WTC11 (cell line): ENCODE results near the gene UBAP2. TPM values are rescaled to one million over a fixed set of nuclear protein-coding genes. Genes with fewer than 3 reads are reported as not detected.
A peak's percentile ranks its signal among the peaks of the same experiment; 100 is the strongest.

Source experiments
- ATAC-seq: fragments of 200-7000 bp; cut with Tn5 transposase; 2 replicates; pipeline ENCODE4 v1.10.0; 2021; ENCODE audit warnings: mild to moderate bottlenecking, moderate library complexity
- CTCF ChIA-PET: fragments of 300-600 bp; sonication (Branson Sonifier 250); formaldehyde crosslinking; loops from one replicate; lab custom pipeline; 2021; ENCODE audit warnings: antibody characterized with exemption; lab: Charles Lee
- POLR2A ChIA-PET: fragments of 350-600 bp; sonication (Branson Sonifier 250); formaldehyde crosslinking; loops from one replicate; lab custom pipeline; 2021; ENCODE audit warnings: antibody characterized with exemption; lab: Charles Lee
- DNase-seq: peaks from one replicate; pipeline ENCODE4 v3.0.0; 2021; ENCODE audit warnings: low spot score
- H3K27ac Mint-ChIP-seq: 2 replicates; pipeline ENCODE4 v1.8.0; 2021; ENCODE audit warnings: mixed read lengths
- H3K27me3 Mint-ChIP-seq: 2 replicates; pipeline ENCODE4 v1.8.0; 2021; ENCODE audit warnings: low read depth, mild to moderate bottlenecking, moderate library complexity, mixed read lengths
- H3K36me3 Mint-ChIP-seq: 2 replicates; pipeline ENCODE4 v1.8.0; 2021; ENCODE audit warnings: mixed read lengths
- H3K4me1 Mint-ChIP-seq: 2 replicates; pipeline ENCODE4 v1.8.0; 2022; ENCODE audit warnings: mixed read lengths
- H3K4me3 Mint-ChIP-seq: 2 replicates; pipeline ENCODE4 v1.8.0; 2021; ENCODE audit warnings: mild to moderate bottlenecking, moderate library complexity, mixed read lengths
- H3K9me3 Mint-ChIP-seq: 2 replicates; pipeline ENCODE4 v1.8.0; 2021; ENCODE audit warnings: mixed read lengths
- CREB1 ChIP-seq: sonication (generic); formaldehyde crosslinking; IDR thresholded peaks from 2 replicates; pipeline ENCODE4 v1.8.0; 2023; ENCODE audit warnings: mild to moderate bottlenecking, missing genetic modification reagents
- CREM ChIP-seq: sonication (generic); formaldehyde crosslinking; IDR thresholded peaks from 2 replicates; pipeline ENCODE4 v1.8.1; 2022; ENCODE audit warnings: mild to moderate bottlenecking, missing genetic modification reagents, moderate library complexity
- GRHL2 ChIP-seq: fragments of 250-450 bp; sonication (Bioruptor Pico); IDR thresholded peaks from 2 replicates; pipeline ENCODE4 v1.8.0; 2022; ENCODE audit warnings: mild to moderate bottlenecking, moderate library complexity; ENCODE audit not compliant: insufficient replicate concordance, severe bottlenecking
- GTF2I ChIP-seq: fragments of 250-450 bp; sonication (Bioruptor Pico); conservative IDR thresholded peaks from 2 replicates; pipeline ENCODE4 v1.4.0; 2021; ENCODE audit warnings: mild to moderate bottlenecking
- JUN ChIP-seq: sonication (generic); formaldehyde crosslinking; IDR thresholded peaks from 2 replicates; pipeline ENCODE4 v1.8.0; 2023; ENCODE audit warnings: mild to moderate bottlenecking, missing genetic modification reagents
- KAT7 ChIP-seq: sonication (generic); formaldehyde crosslinking; IDR thresholded peaks from 2 replicates; pipeline ENCODE4 v1.8.1; 2023; ENCODE audit warnings: missing genetic modification reagents, mild to moderate bottlenecking, borderline replicate concordance
- RELA ChIP-seq: sonication (generic); formaldehyde crosslinking; IDR thresholded peaks from 2 replicates; pipeline ENCODE4 v1.8.1; 2022; ENCODE audit warnings: missing genetic modification reagents, mild to moderate bottlenecking, borderline replicate concordance
- RORB ChIP-seq: fragments of 250-450 bp; sonication (Bioruptor Pico); IDR thresholded peaks from 2 replicates; pipeline ENCODE4 v1.9.0; 2021; ENCODE audit warnings: mild to moderate bottlenecking
- TEAD1 ChIP-seq: sonication (generic); formaldehyde crosslinking; IDR thresholded peaks from 2 replicates; pipeline ENCODE4 v1.8.0; 2022; ENCODE audit warnings: mild to moderate bottlenecking, missing genetic modification reagents
- total RNA-seq: library from RNA; stranded (reverse); gene quantifications from 3 replicates; pipeline ENCODE4 v1.2.3, GENCODE V29; 2021
- TF ChIP-seq, protein P1 (sequence below): fragments of 250-450 bp; sonication (Bioruptor Pico); conservative IDR thresholded peaks from 2 replicates; pipeline ENCODE4 v1.9.0; 2021; ENCODE audit warnings: mild to moderate bottlenecking
- TF ChIP-seq, protein P2 (sequence below): fragments of 250-450 bp; sonication (Bioruptor Pico); IDR thresholded peaks from 2 replicates; pipeline ENCODE4 v1.9.0; 2021; ENCODE audit warnings: mild to moderate bottlenecking
- TF ChIP-seq, protein P3 (sequence below): fragments of 250-450 bp; sonication (Bioruptor Pico); IDR thresholded peaks from 2 replicates; pipeline ENCODE4 v1.8.0; 2021; ENCODE audit warnings: mild to moderate bottlenecking
- TF ChIP-seq, protein P4 (sequence below): fragments of 250-450 bp; sonication (Bioruptor Pico); IDR thresholded peaks from 2 replicates; pipeline ENCODE4 v1.9.0; 2021; ENCODE audit warnings: mild to moderate bottlenecking, borderline replicate concordance
- TF ChIP-seq, protein P5 (sequence below): sonication (generic); formaldehyde crosslinking; IDR thresholded peaks from 2 replicates; pipeline ENCODE4 v1.8.0; 2022; ENCODE audit warnings: mild to moderate bottlenecking, missing genetic modification reagents
- TF ChIP-seq, protein P6 (sequence below): sonication (generic); formaldehyde crosslinking; IDR thresholded peaks from 2 replicates; pipeline ENCODE4 v1.8.0; 2022; ENCODE audit warnings: mild to moderate bottlenecking, missing genetic modification reagents
- TF ChIP-seq, protein P7 (sequence below): sonication (generic); formaldehyde crosslinking; conservative IDR thresholded peaks from 2 replicates; pipeline ENCODE4 v1.8.1; 2023; ENCODE audit warnings: mild to moderate bottlenecking, low read depth, missing genetic modification reagents, moderate library complexity
- TF ChIP-seq, protein P8 (sequence below): fragments of 250-450 bp; sonication (Bioruptor Pico); IDR thresholded peaks from 2 replicates; pipeline ENCODE4 v1.9.0; 2021; ENCODE audit warnings: moderate library complexity, mild to moderate bottlenecking, inconsistent platforms, borderline replicate concordance
- TF ChIP-seq, protein P9 (sequence below): sonication (generic); formaldehyde crosslinking; IDR thresholded peaks from 2 replicates; pipeline ENCODE4 v1.8.1; 2022; ENCODE audit warnings: low read depth, missing genetic modification reagents, borderline replicate concordance
- TF ChIP-seq, protein P10 (sequence below): sonication (generic); formaldehyde crosslinking; IDR thresholded peaks from 2 replicates; pipeline ENCODE4 v1.8.1; 2022; ENCODE audit warnings: missing genetic modification reagents, borderline replicate concordance

The UBAP2 gene
- total RNA-seq, 1 experiment from 2014 or later: 63.9 TPM

DNA sequence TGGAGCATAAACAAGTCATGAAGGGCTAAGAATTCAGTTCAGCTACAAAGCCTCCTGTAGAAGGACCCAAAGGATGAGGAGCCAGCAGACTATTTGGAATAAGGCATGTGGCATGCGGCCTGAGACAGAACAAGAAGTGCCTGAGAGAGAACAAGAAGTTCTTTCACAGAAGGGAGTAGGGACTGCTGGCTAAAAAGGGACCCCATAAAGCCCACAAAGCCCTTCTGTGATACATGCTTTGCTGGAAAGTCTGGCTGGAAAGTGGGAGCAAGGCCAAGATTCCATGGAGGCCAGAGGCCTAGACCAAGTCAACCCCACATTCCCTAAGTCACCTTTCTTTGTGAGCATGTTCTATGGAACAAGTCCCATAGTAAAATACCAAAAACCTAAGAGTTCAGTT lies 35.9 kb upstream of the UBAP2 start:
- peaks cover 26% of the 10 kb centered on the region for H3K36me3 Mint-ChIP-seq
- ATAC-seq (no peak), DNase-seq (no peak)
- no peak overlapping the region for H3K4me3 Mint-ChIP-seq
- no peaks in the 10 kb centered on the region for H3K4me1 Mint-ChIP-seq
- POLR2A ChIA-PET: no interaction called here
- H3K27me3 Mint-ChIP-seq: no peaks in the 10 kb centered on the region
- CTCF ChIA-PET: interaction anchor here (1.3 to 1.6 kb wide), 5 partner anchors 10 to 171 kb away, joined by 3 to 4 read pairs (median 4); no protein-coding TSS in a partner anchor
- TF ChIP-seq, protein P1, sequence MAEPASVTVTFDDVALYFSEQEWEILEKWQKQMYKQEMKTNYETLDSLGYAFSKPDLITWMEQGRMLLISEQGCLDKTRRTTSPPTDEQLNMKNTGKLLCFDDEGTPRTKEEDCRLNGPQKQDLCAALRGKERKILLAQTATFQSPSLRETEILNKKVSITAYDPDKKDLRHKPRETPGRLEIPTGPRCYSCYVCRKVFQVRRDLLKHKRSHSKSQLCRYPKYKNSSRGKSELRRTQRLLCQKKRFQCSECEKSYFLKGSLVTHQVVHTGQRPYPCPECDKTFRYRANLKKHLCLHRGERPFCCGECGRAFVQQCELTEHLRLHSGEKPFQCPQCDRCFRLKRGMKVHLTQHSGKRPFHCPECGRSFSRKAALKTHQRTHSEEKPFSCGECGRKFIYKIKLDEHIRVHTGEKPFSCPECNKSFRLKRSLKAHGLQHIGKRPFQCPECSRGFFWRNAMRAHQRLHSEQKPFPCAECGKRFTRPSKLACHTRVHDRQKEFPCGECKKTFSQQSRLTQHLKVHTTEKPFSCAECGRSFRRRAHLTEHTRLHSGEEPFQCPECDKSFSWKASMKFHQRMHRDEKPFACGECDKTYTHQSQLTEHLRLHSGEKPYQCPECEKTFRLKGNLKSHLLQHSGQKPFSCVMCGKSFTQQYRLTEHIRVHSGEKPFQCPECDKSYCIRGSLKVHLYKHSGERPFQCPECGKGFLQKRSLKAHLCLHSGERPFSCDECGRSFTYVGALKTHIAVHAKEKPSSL (CRISPR knock-in tag): no peak
- TF ChIP-seq, protein P2, sequence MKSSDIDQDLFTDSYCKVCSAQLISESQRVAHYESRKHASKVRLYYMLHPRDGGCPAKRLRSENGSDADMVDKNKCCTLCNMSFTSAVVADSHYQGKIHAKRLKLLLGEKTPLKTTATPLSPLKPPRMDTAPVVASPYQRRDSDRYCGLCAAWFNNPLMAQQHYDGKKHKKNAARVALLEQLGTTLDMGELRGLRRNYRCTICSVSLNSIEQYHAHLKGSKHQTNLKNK (CRISPR knock-in tag): no peak
- TF ChIP-seq, protein P3, sequence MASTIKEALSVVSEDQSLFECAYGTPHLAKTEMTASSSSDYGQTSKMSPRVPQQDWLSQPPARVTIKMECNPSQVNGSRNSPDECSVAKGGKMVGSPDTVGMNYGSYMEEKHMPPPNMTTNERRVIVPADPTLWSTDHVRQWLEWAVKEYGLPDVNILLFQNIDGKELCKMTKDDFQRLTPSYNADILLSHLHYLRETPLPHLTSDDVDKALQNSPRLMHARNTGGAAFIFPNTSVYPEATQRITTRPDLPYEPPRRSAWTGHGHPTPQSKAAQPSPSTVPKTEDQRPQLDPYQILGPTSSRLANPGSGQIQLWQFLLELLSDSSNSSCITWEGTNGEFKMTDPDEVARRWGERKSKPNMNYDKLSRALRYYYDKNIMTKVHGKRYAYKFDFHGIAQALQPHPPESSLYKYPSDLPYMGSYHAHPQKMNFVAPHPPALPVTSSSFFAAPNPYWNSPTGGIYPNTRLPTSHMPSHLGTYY (CRISPR knock-in tag): no peak
- TF ChIP-seq, protein P4, sequence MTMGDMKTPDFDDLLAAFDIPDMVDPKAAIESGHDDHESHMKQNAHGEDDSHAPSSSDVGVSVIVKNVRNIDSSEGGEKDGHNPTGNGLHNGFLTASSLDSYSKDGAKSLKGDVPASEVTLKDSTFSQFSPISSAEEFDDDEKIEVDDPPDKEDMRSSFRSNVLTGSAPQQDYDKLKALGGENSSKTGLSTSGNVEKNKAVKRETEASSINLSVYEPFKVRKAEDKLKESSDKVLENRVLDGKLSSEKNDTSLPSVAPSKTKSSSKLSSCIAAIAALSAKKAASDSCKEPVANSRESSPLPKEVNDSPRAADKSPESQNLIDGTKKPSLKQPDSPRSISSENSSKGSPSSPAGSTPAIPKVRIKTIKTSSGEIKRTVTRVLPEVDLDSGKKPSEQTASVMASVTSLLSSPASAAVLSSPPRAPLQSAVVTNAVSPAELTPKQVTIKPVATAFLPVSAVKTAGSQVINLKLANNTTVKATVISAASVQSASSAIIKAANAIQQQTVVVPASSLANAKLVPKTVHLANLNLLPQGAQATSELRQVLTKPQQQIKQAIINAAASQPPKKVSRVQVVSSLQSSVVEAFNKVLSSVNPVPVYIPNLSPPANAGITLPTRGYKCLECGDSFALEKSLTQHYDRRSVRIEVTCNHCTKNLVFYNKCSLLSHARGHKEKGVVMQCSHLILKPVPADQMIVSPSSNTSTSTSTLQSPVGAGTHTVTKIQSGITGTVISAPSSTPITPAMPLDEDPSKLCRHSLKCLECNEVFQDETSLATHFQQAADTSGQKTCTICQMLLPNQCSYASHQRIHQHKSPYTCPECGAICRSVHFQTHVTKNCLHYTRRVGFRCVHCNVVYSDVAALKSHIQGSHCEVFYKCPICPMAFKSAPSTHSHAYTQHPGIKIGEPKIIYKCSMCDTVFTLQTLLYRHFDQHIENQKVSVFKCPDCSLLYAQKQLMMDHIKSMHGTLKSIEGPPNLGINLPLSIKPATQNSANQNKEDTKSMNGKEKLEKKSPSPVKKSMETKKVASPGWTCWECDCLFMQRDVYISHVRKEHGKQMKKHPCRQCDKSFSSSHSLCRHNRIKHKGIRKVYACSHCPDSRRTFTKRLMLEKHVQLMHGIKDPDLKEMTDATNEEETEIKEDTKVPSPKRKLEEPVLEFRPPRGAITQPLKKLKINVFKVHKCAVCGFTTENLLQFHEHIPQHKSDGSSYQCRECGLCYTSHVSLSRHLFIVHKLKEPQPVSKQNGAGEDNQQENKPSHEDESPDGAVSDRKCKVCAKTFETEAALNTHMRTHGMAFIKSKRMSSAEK (CRISPR knock-in tag): no peak
- no peak for TF ChIP-seq GTF2I
- no peak for TF ChIP-seq TEAD1 (CRISPR knock-in tag)
- TF ChIP-seq GRHL2 (CRISPR knock-in tag): no peak
- no peak for TF ChIP-seq CREM
- TF ChIP-seq, protein P5, sequence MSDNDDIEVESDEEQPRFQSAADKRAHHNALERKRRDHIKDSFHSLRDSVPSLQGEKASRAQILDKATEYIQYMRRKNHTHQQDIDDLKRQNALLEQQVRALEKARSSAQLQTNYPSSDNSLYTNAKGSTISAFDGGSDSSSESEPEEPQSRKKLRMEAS (CRISPR knock-in tag): no peak
- no peak for TF ChIP-seq CREB1 (CRISPR knock-in tag)
- TF ChIP-seq, protein P6, sequence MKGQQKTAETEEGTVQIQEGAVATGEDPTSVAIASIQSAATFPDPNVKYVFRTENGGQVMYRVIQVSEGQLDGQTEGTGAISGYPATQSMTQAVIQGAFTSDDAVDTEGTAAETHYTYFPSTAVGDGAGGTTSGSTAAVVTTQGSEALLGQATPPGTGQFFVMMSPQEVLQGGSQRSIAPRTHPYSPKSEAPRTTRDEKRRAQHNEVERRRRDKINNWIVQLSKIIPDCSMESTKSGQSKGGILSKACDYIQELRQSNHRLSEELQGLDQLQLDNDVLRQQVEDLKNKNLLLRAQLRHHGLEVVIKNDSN (CRISPR knock-in tag): no peak
- TF ChIP-seq, protein P7, sequence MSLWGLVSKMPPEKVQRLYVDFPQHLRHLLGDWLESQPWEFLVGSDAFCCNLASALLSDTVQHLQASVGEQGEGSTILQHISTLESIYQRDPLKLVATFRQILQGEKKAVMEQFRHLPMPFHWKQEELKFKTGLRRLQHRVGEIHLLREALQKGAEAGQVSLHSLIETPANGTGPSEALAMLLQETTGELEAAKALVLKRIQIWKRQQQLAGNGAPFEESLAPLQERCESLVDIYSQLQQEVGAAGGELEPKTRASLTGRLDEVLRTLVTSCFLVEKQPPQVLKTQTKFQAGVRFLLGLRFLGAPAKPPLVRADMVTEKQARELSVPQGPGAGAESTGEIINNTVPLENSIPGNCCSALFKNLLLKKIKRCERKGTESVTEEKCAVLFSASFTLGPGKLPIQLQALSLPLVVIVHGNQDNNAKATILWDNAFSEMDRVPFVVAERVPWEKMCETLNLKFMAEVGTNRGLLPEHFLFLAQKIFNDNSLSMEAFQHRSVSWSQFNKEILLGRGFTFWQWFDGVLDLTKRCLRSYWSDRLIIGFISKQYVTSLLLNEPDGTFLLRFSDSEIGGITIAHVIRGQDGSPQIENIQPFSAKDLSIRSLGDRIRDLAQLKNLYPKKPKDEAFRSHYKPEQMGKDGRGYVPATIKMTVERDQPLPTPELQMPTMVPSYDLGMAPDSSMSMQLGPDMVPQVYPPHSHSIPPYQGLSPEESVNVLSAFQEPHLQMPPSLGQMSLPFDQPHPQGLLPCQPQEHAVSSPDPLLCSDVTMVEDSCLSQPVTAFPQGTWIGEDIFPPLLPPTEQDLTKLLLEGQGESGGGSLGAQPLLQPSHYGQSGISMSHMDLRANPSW (CRISPR knock-in tag): no peak
- TF ChIP-seq, protein P8, sequence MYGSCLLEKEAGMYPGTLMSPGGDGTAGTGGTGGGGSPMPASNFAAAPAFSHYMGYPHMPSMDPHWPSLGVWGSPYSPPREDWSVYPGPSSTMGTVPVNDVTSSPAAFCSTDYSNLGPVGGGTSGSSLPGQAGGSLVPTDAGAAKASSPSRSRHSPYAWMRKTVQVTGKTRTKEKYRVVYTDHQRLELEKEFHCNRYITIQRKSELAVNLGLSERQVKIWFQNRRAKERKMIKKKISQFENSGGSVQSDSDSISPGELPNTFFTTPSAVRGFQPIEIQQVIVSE (CRISPR knock-in tag): no peak
- TF ChIP-seq, protein P9, sequence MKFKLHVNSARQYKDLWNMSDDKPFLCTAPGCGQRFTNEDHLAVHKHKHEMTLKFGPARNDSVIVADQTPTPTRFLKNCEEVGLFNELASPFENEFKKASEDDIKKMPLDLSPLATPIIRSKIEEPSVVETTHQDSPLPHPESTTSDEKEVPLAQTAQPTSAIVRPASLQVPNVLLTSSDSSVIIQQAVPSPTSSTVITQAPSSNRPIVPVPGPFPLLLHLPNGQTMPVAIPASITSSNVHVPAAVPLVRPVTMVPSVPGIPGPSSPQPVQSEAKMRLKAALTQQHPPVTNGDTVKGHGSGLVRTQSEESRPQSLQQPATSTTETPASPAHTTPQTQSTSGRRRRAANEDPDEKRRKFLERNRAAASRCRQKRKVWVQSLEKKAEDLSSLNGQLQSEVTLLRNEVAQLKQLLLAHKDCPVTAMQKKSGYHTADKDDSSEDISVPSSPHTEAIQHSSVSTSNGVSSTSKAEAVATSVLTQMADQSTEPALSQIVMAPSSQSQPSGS (CRISPR knock-in tag): no peak
- no peak for TF ChIP-seq KAT7
- TF ChIP-seq, protein P10, sequence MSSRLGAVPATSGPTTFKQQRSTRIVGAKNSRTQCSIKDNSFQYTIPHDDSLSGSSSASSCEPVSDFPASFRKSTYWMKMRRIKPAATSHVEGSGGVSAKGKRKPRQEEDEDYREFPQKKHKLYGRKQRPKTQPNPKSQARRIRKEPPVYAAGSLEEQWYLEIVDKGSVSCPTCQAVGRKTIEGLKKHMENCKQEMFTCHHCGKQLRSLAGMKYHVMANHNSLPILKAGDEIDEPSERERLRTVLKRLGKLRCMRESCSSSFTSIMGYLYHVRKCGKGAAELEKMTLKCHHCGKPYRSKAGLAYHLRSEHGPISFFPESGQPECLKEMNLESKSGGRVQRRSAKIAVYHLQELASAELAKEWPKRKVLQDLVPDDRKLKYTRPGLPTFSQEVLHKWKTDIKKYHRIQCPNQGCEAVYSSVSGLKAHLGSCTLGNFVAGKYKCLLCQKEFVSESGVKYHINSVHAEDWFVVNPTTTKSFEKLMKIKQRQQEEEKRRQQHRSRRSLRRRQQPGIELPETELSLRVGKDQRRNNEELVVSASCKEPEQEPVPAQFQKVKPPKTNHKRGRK: no peak
- no peak for TF ChIP-seq JUN (CRISPR knock-in tag)
- TF ChIP-seq RELA: no peak
- TF ChIP-seq RORB: no peak
- no peaks in the 10 kb centered on the region for H3K9me3 Mint-ChIP-seq
- peak overlapping the region; percentile 28; the same call in 1 of the 2 replicates for H3K27ac Mint-ChIP-seq
